ENCODE results near the gene PDF. TPM values are rescaled to one million over a fixed set of nuclear protein-coding genes. Genes with fewer than 3 reads are reported as not detected.

The PDF gene
- total RNA-seq, 1 experiment from 2014 or later = 42.1 TPM

DNA sequence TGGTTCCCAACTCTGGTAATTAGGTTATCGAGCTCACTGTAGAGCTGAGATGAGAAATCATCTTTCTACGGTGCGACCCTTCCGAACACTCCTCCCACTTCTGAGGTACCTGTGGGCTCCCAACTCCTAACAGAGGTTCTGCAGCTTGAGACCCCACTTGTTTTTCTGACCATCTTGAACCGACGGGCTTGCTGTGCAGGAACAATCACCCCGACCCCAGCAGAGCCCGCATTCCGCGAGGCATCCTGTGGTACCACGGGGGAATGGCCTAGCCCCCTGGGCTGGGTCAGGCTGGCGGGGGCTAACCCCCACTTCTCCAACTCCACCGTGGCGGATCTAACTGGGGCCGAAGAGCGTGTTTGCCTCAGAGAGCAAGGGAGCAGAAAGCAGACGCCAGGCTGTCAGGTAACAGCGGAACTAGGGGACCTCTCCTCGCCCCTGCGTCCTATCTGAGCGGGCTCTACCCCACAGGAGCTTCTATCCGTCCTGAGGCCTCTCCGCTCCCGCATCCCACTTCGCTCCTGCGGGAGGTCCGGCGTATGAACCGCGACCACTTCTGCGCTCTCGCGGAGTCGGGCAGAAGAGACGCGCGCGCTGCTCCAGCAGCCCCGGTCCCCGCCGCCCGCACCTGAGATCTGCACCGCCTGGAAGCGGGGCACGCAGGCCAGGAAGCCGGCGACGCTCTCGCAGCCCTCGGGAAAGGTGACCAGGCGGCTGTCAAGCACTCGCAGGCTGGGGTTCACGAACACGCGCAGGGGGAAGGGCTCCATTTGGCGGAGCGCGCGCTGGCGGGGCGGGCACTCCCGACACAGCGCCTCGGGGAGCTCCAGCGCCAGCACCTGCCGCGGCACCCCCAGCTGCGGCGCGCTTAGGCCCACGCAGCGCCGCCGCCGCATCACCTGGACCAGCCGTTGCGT lies 761 bp downstream of the PDF start:
- H3K36me3 ChIP-seq (ENCODE audit: control insufficient read depth, insufficient read depth, low read length) = peaks cover 6% of the 10 kb centered on the region
- Mint-ChIP-seq H3K9me3 (ENCODE audit: unreplicated experiment) (no peaks in the 10 kb centered on the region), H3K27me3 (ENCODE audit: insufficient read depth, unreplicated experiment) (no peaks in the 10 kb centered on the region), H3K4me3 (ENCODE audit: unreplicated experiment) (peak overlapping the region; percentile 87), H3K27ac (ENCODE audit: unreplicated experiment) (peak overlapping the region; percentile 80), H3K36me3 (ENCODE audit: insufficient read depth, unreplicated experiment) (peaks cover 96% of the 10 kb centered on the region), H3K4me1 (ENCODE audit: low read depth, unreplicated experiment) (peaks cover 30% of the 10 kb centered on the region)
- ChIA-PET CTCF (no interaction called here), POLR2A (interaction anchor here (0.6 kb wide), 1 partner anchor 378 kb away, joined by 3 read pairs; no protein-coding TSS in a partner anchor)
- BruUV-seq (replicated peaks) = no TSS peak
- no peaks in the 10 kb centered on the region for H3K27me3 ChIP-seq (replicated peaks; ENCODE audit: control insufficient read depth, insufficient read depth, low read length)
- intact Hi-C loops (cut with micrococcal nuclease; ENCODE audit: unreplicated experiment) = loop anchor here (1.0 to 10.0 kb wide), 3 partner anchors 10 to 235 kb away; partner anchors contain the start of genes COG8, NFAT5 and NIP7
- TF ChIP-seq CTCF (IDR thresholded peaks at IDR 0.05; ENCODE audit: insufficient read depth in 1 of 2, low read depth in 1 of 2, low read length in 1 of 2, severe bottlenecking in 1 of 2, unreplicated experiment in 1 of 2) = no peak
- DNase-seq = peak; percentile 55 to 69
- H3K4me1 ChIP-seq = peaks cover 29% of the 10 kb centered on the region
- H3K9me3 ChIP-seq = no peaks in the 10 kb centered on the region
- H3K4me3 ChIP-seq (ENCODE audit: low read depth, low read length) = peak overlapping the region; percentile 98

- Mint-ChIP-seq H3K36me3 (ENCODE audit: insufficient read depth, unreplicated experiment) (peaks cover 97% of the 10 kb centered on the region), H3K4me3 (ENCODE audit: unreplicated experiment) (peak overlapping the region; percentile 87), H3K27me3 (ENCODE audit: insufficient read depth, unreplicated experiment) (no peaks in the 10 kb centered on the region), H3K9me3 (ENCODE audit: unreplicated experiment) (no peaks in the 10 kb centered on the region), H3K27ac (ENCODE audit: unreplicated experiment) (peak overlapping the region; percentile 80), H3K4me1 (ENCODE audit: low read depth, unreplicated experiment) (peaks cover 31% of the 10 kb centered on the region)
- no TSS peak for BruUV-seq (replicated peaks)
- H3K36me3 ChIP-seq (ENCODE audit: control insufficient read depth, insufficient read depth, low read length) = peaks cover 10% of the 10 kb centered on the region
- no peaks in the 10 kb centered on the region for H3K27me3 ChIP-seq (replicated peaks; ENCODE audit: control insufficient read depth, insufficient read depth, low read length)
- no peak for TF ChIP-seq CTCF (IDR thresholded peaks at IDR 0.05; ENCODE audit: insufficient read depth in 1 of 2, low read depth in 1 of 2, low read length in 1 of 2, severe bottlenecking in 1 of 2, unreplicated experiment in 1 of 2)
- DNase-seq = peak in 1 of 2 experiments; percentile 12
- intact Hi-C loops (cut with micrococcal nuclease; ENCODE audit: unreplicated experiment) = no loop called here
- ChIA-PET POLR2A (no interaction called here), CTCF (no interaction called here)
- H3K9me3 ChIP-seq = no peaks in the 10 kb centered on the region
- peak overlapping the region; percentile 98 for H3K4me3 ChIP-seq (ENCODE audit: low read depth, low read length)
- H3K4me1 ChIP-seq = peaks cover 29% of the 10 kb centered on the region
These were observed 1.5 kb downstream of the PDF start for GRCh38 chr16:69328854-69329316.

DNA sequence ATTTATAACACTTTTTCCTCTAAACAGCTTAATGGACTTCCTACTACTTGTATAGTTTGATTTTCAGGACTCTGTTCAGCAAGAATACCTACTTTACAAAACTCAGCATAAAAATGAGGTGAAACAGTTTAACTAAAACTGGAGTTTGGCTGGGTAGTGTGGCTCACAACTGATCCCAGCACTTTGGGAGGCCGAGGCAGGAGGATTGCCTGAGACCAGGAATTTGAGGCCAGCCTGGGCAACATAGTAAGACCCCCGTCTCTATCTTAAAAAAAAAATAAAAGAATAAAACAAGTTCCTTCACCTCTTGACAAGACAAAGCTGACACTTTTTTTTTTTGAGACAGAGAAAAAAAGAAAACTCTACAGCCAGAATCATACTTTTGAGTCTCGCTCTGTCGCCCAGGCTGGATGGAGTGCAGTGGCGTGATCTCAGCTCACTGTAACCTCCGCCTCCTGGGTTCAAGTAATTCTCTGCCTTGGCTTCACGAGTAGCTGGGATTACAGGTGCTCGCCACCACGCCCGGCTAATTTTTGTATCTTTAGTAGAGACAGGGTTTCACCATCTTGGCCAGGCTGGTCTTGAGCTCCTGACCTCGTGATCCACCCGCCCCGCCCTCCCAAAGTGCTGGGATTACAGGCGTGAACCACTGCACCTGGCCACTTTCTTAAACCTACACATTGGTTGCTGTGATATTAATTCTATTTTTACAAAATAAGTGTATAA lies 2.6 kb downstream of the PDF start:
- H3K4me1 ChIP-seq = peaks cover 29% of the 10 kb centered on the region
- ChIA-PET POLR2A (interaction anchor here (0.7 to 0.8 kb wide), 3 partner anchors 13 to 195 kb away, joined by 3 to 5 read pairs (median 3); no protein-coding TSS in a partner anchor), CTCF (interaction anchor here (0.9 kb wide), 1 partner anchor 16 kb away, joined by 3 read pairs; no protein-coding TSS in a partner anchor)
- intact Hi-C loops (cut with micrococcal nuclease; ENCODE audit: unreplicated experiment) = no loop called here
- peaks cover 16% of the 10 kb centered on the region for H3K36me3 ChIP-seq (ENCODE audit: control insufficient read depth, insufficient read depth, low read length)
- TF ChIP-seq CTCF (IDR thresholded peaks at IDR 0.05; ENCODE audit: insufficient read depth in 1 of 2, low read depth in 1 of 2, low read length in 1 of 2, severe bottlenecking in 1 of 2, unreplicated experiment in 1 of 2) = no peak
- Mint-ChIP-seq H3K27ac (ENCODE audit: unreplicated experiment) (peak overlapping the region; percentile 63), H3K36me3 (ENCODE audit: insufficient read depth, unreplicated experiment) (peaks cover 97% of the 10 kb centered on the region), H3K4me3 (ENCODE audit: unreplicated experiment) (peak overlapping the region; percentile 87), H3K9me3 (ENCODE audit: unreplicated experiment) (no peaks in the 10 kb centered on the region), H3K27me3 (ENCODE audit: insufficient read depth, unreplicated experiment) (no peaks in the 10 kb centered on the region), H3K4me1 (ENCODE audit: low read depth, unreplicated experiment) (peaks cover 31% of the 10 kb centered on the region)
- no peak overlapping the region for H3K4me3 ChIP-seq (ENCODE audit: low read depth, low read length)
- no peak for DNase-seq
- no peaks in the 10 kb centered on the region for H3K27me3 ChIP-seq (replicated peaks; ENCODE audit: control insufficient read depth, insufficient read depth, low read length)
- no peaks in the 10 kb centered on the region for H3K9me3 ChIP-seq
- BruUV-seq (replicated peaks) = no TSS peak

Data from Caco-2 (cell line).